HFF-Myc (cell line): ENCODE results near the gene FRMD6.
A peak's percentile ranks its signal among the peaks of the same experiment; 100 is the strongest.

Source experiments
- DNase-seq: peaks from one replicate; pipeline ENCODE4 v3.0.0-alpha.2; 2011; ENCODE audit warnings: low read depth; ENCODE audit errors: extremely low read depth
- H3K4me3 ChIP-seq: replicated peaks from 2 replicates; pipeline ENCODE4 v1.5.1; 2011; ENCODE audit warnings: low read depth, mild to moderate bottlenecking, control low read depth, low read length
- TF ChIP-seq, protein P1 (sequence below): IDR thresholded peaks from 2 replicates; pipeline ENCODE4 v1.5.1; 2012; ENCODE audit warnings: mild to moderate bottlenecking, low read depth, low read length, control low read depth; ENCODE audit errors: missing control alignments

Gene FRMD6

DNA sequence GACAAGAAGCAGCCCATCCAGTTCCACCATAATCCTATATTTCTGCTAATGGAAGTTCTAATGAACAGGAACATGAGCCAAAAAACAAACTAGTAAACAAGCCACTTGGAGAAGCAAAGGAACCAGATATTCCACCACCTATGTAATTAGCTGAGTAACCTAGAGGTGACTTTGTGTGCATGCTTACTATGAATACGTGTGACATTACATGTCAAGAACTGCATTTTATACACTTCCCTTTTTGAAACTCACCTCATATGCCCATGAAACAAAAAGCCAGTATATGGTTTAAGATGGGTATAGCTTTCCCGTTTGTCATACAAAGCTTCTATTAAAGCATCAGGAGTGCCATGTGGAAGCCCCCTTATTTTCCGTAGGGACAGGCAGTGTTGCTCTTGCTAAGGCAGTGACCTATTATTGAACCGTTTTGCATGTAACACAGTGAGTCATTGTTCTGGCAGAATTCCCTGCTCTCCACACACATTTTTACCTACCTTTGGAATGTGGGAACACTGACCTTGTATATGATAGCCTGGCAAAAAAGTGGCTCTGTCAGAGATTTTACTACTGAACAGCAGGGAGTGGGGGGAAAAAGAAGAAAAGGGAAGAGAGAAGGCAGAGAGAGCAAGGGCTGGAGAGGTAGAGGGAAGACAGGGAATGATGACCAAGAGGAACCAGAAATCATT is 34.8 kb upstream of the FRMD6 start:
- peak; percentile 95 for DNase-seq
- no peak overlapping the region for H3K4me3 ChIP-seq
- TF ChIP-seq, protein P1, sequence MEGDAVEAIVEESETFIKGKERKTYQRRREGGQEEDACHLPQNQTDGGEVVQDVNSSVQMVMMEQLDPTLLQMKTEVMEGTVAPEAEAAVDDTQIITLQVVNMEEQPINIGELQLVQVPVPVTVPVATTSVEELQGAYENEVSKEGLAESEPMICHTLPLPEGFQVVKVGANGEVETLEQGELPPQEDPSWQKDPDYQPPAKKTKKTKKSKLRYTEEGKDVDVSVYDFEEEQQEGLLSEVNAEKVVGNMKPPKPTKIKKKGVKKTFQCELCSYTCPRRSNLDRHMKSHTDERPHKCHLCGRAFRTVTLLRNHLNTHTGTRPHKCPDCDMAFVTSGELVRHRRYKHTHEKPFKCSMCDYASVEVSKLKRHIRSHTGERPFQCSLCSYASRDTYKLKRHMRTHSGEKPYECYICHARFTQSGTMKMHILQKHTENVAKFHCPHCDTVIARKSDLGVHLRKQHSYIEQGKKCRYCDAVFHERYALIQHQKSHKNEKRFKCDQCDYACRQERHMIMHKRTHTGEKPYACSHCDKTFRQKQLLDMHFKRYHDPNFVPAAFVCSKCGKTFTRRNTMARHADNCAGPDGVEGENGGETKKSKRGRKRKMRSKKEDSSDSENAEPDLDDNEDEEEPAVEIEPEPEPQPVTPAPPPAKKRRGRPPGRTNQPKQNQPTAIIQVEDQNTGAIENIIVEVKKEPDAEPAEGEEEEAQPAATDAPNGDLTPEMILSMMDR, result no peak

- DNase-seq, result peak; percentile 86
- no peak overlapping the region for H3K4me3 ChIP-seq
- TF ChIP-seq, protein P1, result no peak
Observed at GRCh38 chr14:51619561-51619960, 32.1 kb upstream of the FRMD6 start.

- TF ChIP-seq, protein P1, result no peak
- no peak for DNase-seq
- H3K4me3 ChIP-seq, result no peak overlapping the region
Observed at GRCh38 chr14:51620056-51620455, 31.7 kb upstream of the FRMD6 start.

- no peak for DNase-seq
- H3K4me3 ChIP-seq, result no peak overlapping the region
- TF ChIP-seq, protein P1, result no peak
Observed at GRCh38 chr14:51621654-51622053, 30.1 kb upstream of the FRMD6 start.

GRCh38 chr14:51622376-51622775 is 29.3 kb upstream of the FRMD6 start:
- TF ChIP-seq, protein P1, result no peak
- no peak for DNase-seq
- H3K4me3 ChIP-seq, result no peak overlapping the region

DNA sequence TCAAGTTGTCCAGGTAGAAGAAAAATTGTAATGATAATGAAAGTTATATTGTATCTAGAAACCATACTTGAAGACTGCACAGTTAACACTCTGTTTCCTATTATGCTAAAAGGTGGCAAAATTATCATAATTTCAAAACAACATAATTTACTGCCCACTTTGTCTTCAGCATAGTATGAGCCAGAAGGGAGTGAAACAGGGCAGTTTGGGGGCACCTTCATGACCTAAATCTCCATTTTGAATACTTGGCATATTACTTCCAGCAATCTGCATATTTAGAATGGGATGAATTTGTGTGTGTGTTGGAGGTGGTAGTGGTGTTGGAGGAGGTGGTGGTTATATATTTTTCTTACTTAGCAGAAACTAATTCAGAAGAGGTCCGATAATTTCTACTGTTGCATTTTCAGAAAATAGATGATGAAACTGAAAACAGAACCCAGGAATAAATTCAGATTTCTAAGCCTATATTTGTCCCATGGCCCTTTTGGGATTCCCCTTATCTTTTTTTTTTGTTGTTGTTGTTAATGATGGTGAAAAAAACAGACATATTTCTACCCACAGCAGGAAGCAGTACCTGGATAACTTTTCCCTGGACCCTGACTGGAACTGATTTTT is 26.6 kb upstream of the FRMD6 start:
- DNase-seq, result no peak
- H3K4me3 ChIP-seq, result no peak overlapping the region
- TF ChIP-seq, protein P1, result no peak
